WTC11 (cell line): ENCODE results near the gene ARAP1. TPM values are rescaled to one million over a fixed set of nuclear protein-coding genes. Genes with fewer than 3 reads are reported as not detected.
A peak's percentile ranks its signal among the peaks of the same experiment; 100 is the strongest.

Experiments used
- ATAC-seq: fragments of 200-7000 bp; cut with Tn5 transposase; 2 replicates; pipeline ENCODE4 v1.10.0; 2021; ENCODE audit warnings: mild to moderate bottlenecking, moderate library complexity
- CTCF ChIA-PET: fragments of 300-600 bp; sonication (Branson Sonifier 250); formaldehyde crosslinking; loops from one replicate; lab custom pipeline; 2021; ENCODE audit warnings: antibody characterized with exemption; lab: Charles Lee
- POLR2A ChIA-PET: fragments of 350-600 bp; sonication (Branson Sonifier 250); formaldehyde crosslinking; loops from one replicate; lab custom pipeline; 2021; ENCODE audit warnings: antibody characterized with exemption; lab: Charles Lee
- DNase-seq: peaks from one replicate; pipeline ENCODE4 v3.0.0; 2021; ENCODE audit warnings: low spot score
- H3K27ac Mint-ChIP-seq: 2 replicates; pipeline ENCODE4 v1.8.0; 2021; ENCODE audit warnings: mixed read lengths
- H3K27me3 Mint-ChIP-seq: 2 replicates; pipeline ENCODE4 v1.8.0; 2021; ENCODE audit warnings: low read depth, mild to moderate bottlenecking, moderate library complexity, mixed read lengths
- H3K36me3 Mint-ChIP-seq: 2 replicates; pipeline ENCODE4 v1.8.0; 2021; ENCODE audit warnings: mixed read lengths
- H3K4me1 Mint-ChIP-seq: 2 replicates; pipeline ENCODE4 v1.8.0; 2022; ENCODE audit warnings: mixed read lengths
- H3K4me3 Mint-ChIP-seq: 2 replicates; pipeline ENCODE4 v1.8.0; 2021; ENCODE audit warnings: mild to moderate bottlenecking, moderate library complexity, mixed read lengths
- H3K9me3 Mint-ChIP-seq: 2 replicates; pipeline ENCODE4 v1.8.0; 2021; ENCODE audit warnings: mixed read lengths
- ESRRA ChIP-seq: sonication (generic); formaldehyde crosslinking; IDR thresholded peaks from 2 replicates; pipeline ENCODE4 v1.8.1; 2022; ENCODE audit warnings: mild to moderate bottlenecking, missing genetic modification reagents, borderline replicate concordance
- HMGA2 ChIP-seq: fragments of 250-450 bp; sonication (Bioruptor Pico); IDR thresholded peaks from 2 replicates; pipeline ENCODE4 v1.4.0; 2021; ENCODE audit warnings: mild to moderate bottlenecking, moderate library complexity
- IRF2 ChIP-seq: sonication (generic); formaldehyde crosslinking; IDR thresholded peaks from 2 replicates; pipeline ENCODE4 v1.8.0; 2022; ENCODE audit warnings: low read depth, missing genetic modification reagents, borderline replicate concordance
- JUN ChIP-seq: sonication (generic); formaldehyde crosslinking; IDR thresholded peaks from 2 replicates; pipeline ENCODE4 v1.8.0; 2023; ENCODE audit warnings: mild to moderate bottlenecking, missing genetic modification reagents
- PRRX2 ChIP-seq: fragments of 250-450 bp; sonication (Bioruptor Pico); IDR thresholded peaks from 2 replicates; pipeline ENCODE4 v1.8.0; 2021; ENCODE audit warnings: mild to moderate bottlenecking
- RORB ChIP-seq: fragments of 250-450 bp; sonication (Bioruptor Pico); IDR thresholded peaks from 2 replicates; pipeline ENCODE4 v1.9.0; 2021; ENCODE audit warnings: mild to moderate bottlenecking
- SMAD4 ChIP-seq: sonication (generic); formaldehyde crosslinking; IDR thresholded peaks from 2 replicates; pipeline ENCODE4 v1.8.0; 2022; ENCODE audit warnings: mild to moderate bottlenecking, missing genetic modification reagents
- SP1 ChIP-seq: sonication (generic); formaldehyde crosslinking; conservative IDR thresholded peaks from 2 replicates; pipeline ENCODE4 v1.8.1; 2022; ENCODE audit warnings: missing genetic modification reagents
- TCF7 ChIP-seq: sonication (generic); formaldehyde crosslinking; IDR thresholded peaks from 2 replicates; pipeline ENCODE4 v1.8.0; 2022; ENCODE audit warnings: mild to moderate bottlenecking, low read depth, missing genetic modification reagents, moderate library complexity
- TEAD4 ChIP-seq: sonication (generic); formaldehyde crosslinking; IDR thresholded peaks from 2 replicates; pipeline ENCODE4 v1.8.0; 2022; ENCODE audit warnings: mild to moderate bottlenecking, missing genetic modification reagents
- ZNF219 ChIP-seq: sonication (generic); formaldehyde crosslinking; IDR thresholded peaks from 2 replicates; pipeline ENCODE4 v1.8.0; 2023; ENCODE audit warnings: missing genetic modification reagents, mild to moderate bottlenecking, borderline replicate concordance
- ZNF416 ChIP-seq: fragments of 250-450 bp; sonication (Bioruptor Pico); IDR thresholded peaks from 2 replicates; pipeline ENCODE4 v1.9.0; 2021; ENCODE audit warnings: mild to moderate bottlenecking, inconsistent platforms
- total RNA-seq: library from RNA; stranded (reverse); gene quantifications from 3 replicates; pipeline ENCODE4 v1.2.3, GENCODE V29; 2021
- TF ChIP-seq, protein P1 (sequence below): sonication (generic); formaldehyde crosslinking; IDR thresholded peaks from 2 replicates; pipeline ENCODE4 v1.8.1; 2022; ENCODE audit warnings: mild to moderate bottlenecking, missing genetic modification reagents, moderate library complexity, borderline replicate concordance
- TF ChIP-seq, protein P2 (sequence below): fragments of 250-450 bp; sonication (Bioruptor Pico); IDR thresholded peaks from 2 replicates; pipeline ENCODE4 v1.9.0; 2021; ENCODE audit warnings: mild to moderate bottlenecking, borderline replicate concordance
- TF ChIP-seq, protein P3 (sequence below): fragments of 250-450 bp; sonication (Bioruptor Pico); IDR thresholded peaks from 2 replicates; pipeline ENCODE4 v1.9.0; 2021; ENCODE audit warnings: mild to moderate bottlenecking
- TF ChIP-seq, protein P4 (sequence below): fragments of 250-450 bp; sonication (Bioruptor Pico); IDR thresholded peaks from 2 replicates; pipeline ENCODE4 v1.9.0; 2021; ENCODE audit warnings: mild to moderate bottlenecking
- TF ChIP-seq, protein P5 (sequence below): sonication (generic); formaldehyde crosslinking; IDR thresholded peaks from 2 replicates; pipeline ENCODE4 v1.8.1; 2022; ENCODE audit warnings: mild to moderate bottlenecking, moderate library complexity, missing genetic modification reagents
- TF ChIP-seq, protein P6 (sequence below): sonication (generic); formaldehyde crosslinking; IDR thresholded peaks from 2 replicates; pipeline ENCODE4 v1.8.1; 2023; ENCODE audit warnings: mild to moderate bottlenecking, missing genetic modification reagents
- TF ChIP-seq, protein P7 (sequence below): sonication (generic); formaldehyde crosslinking; IDR thresholded peaks from 2 replicates; pipeline ENCODE4 v1.8.0; 2022; ENCODE audit warnings: mild to moderate bottlenecking, missing genetic modification reagents

The ARAP1 gene
- total RNA-seq, 1 experiment from 2014 or later: 98.8 TPM

DNA sequence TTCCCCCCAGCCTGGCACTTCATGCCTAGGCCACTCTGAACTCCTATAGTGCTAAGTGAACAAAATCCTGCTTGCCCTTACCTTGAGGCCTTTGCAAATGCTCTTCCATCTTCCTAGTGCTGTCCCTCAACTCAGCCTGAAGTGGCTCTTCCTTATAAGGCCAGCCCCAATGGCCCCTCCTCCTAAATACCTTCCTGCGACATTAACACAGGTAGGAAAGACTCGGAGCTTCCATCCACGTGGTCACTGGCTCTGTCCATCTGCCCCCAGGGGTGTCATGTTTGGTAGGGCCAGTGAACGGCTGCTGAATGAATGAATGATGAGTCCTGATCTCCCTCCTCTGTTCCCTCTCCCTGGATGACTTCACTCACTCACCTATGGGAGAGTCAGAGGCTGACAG is 82.2 kb downstream of the ARAP1 start:
- TF ChIP-seq, protein P1, sequence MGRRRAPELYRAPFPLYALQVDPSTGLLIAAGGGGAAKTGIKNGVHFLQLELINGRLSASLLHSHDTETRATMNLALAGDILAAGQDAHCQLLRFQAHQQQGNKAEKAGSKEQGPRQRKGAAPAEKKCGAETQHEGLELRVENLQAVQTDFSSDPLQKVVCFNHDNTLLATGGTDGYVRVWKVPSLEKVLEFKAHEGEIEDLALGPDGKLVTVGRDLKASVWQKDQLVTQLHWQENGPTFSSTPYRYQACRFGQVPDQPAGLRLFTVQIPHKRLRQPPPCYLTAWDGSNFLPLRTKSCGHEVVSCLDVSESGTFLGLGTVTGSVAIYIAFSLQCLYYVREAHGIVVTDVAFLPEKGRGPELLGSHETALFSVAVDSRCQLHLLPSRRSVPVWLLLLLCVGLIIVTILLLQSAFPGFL (CRISPR knock-in tag): no peak
- TF ChIP-seq, protein P2, sequence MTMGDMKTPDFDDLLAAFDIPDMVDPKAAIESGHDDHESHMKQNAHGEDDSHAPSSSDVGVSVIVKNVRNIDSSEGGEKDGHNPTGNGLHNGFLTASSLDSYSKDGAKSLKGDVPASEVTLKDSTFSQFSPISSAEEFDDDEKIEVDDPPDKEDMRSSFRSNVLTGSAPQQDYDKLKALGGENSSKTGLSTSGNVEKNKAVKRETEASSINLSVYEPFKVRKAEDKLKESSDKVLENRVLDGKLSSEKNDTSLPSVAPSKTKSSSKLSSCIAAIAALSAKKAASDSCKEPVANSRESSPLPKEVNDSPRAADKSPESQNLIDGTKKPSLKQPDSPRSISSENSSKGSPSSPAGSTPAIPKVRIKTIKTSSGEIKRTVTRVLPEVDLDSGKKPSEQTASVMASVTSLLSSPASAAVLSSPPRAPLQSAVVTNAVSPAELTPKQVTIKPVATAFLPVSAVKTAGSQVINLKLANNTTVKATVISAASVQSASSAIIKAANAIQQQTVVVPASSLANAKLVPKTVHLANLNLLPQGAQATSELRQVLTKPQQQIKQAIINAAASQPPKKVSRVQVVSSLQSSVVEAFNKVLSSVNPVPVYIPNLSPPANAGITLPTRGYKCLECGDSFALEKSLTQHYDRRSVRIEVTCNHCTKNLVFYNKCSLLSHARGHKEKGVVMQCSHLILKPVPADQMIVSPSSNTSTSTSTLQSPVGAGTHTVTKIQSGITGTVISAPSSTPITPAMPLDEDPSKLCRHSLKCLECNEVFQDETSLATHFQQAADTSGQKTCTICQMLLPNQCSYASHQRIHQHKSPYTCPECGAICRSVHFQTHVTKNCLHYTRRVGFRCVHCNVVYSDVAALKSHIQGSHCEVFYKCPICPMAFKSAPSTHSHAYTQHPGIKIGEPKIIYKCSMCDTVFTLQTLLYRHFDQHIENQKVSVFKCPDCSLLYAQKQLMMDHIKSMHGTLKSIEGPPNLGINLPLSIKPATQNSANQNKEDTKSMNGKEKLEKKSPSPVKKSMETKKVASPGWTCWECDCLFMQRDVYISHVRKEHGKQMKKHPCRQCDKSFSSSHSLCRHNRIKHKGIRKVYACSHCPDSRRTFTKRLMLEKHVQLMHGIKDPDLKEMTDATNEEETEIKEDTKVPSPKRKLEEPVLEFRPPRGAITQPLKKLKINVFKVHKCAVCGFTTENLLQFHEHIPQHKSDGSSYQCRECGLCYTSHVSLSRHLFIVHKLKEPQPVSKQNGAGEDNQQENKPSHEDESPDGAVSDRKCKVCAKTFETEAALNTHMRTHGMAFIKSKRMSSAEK (CRISPR knock-in tag): no peak
- no peak for TF ChIP-seq SP1
- TF ChIP-seq, protein P3, sequence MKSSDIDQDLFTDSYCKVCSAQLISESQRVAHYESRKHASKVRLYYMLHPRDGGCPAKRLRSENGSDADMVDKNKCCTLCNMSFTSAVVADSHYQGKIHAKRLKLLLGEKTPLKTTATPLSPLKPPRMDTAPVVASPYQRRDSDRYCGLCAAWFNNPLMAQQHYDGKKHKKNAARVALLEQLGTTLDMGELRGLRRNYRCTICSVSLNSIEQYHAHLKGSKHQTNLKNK (CRISPR knock-in tag): no peak
- TF ChIP-seq, protein P4, sequence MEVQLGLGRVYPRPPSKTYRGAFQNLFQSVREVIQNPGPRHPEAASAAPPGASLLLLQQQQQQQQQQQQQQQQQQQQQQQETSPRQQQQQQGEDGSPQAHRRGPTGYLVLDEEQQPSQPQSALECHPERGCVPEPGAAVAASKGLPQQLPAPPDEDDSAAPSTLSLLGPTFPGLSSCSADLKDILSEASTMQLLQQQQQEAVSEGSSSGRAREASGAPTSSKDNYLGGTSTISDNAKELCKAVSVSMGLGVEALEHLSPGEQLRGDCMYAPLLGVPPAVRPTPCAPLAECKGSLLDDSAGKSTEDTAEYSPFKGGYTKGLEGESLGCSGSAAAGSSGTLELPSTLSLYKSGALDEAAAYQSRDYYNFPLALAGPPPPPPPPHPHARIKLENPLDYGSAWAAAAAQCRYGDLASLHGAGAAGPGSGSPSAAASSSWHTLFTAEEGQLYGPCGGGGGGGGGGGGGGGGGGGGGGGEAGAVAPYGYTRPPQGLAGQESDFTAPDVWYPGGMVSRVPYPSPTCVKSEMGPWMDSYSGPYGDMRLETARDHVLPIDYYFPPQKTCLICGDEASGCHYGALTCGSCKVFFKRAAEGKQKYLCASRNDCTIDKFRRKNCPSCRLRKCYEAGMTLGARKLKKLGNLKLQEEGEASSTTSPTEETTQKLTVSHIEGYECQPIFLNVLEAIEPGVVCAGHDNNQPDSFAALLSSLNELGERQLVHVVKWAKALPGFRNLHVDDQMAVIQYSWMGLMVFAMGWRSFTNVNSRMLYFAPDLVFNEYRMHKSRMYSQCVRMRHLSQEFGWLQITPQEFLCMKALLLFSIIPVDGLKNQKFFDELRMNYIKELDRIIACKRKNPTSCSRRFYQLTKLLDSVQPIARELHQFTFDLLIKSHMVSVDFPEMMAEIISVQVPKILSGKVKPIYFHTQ: no peak
- no peak for TF ChIP-seq RORB (CRISPR knock-in tag)
- peaks cover 8% of the 10 kb centered on the region for H3K36me3 Mint-ChIP-seq
- ATAC-seq (peak; percentile 14; the same call in 1 of the 2 replicates), DNase-seq (no peak)
- peaks cover 13% of the 10 kb centered on the region for H3K9me3 Mint-ChIP-seq
- ChIA-PET CTCF (interaction anchor here (0.6 to 5.5 kb wide), 6 partner anchors 14 to 84 kb away, joined by 3 to 52 read pairs (median 10); no protein-coding TSS in a partner anchor), POLR2A (no interaction called here)
- no peak overlapping the region for H3K4me3 Mint-ChIP-seq
- H3K27ac Mint-ChIP-seq: no peak overlapping the region
- H3K4me1 Mint-ChIP-seq: peaks cover 25% of the 10 kb centered on the region
- peaks cover 57% of the 10 kb centered on the region for H3K27me3 Mint-ChIP-seq

DNA sequence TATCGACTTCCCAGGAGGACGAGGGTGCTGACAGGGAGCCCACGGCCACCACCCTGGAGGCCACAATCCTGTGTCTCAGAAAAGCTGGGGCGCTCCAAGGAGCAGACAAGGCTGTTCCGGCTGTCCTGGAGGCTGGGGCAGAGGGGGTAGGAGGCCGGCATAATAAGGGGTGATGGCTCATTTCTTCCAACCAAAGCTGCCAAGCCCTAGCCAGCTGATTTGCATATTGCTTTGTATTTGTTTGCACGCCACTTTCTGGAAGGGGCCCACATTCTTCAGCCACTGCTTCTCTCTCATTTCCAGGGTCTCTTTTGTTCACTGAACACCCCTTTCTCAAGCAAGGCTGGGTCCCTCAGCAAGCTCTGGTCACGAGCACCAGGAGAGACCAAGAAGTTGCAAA is 82.7 kb downstream of the ARAP1 start:
- H3K27me3 Mint-ChIP-seq: peaks cover 52% of the 10 kb centered on the region

DNA sequence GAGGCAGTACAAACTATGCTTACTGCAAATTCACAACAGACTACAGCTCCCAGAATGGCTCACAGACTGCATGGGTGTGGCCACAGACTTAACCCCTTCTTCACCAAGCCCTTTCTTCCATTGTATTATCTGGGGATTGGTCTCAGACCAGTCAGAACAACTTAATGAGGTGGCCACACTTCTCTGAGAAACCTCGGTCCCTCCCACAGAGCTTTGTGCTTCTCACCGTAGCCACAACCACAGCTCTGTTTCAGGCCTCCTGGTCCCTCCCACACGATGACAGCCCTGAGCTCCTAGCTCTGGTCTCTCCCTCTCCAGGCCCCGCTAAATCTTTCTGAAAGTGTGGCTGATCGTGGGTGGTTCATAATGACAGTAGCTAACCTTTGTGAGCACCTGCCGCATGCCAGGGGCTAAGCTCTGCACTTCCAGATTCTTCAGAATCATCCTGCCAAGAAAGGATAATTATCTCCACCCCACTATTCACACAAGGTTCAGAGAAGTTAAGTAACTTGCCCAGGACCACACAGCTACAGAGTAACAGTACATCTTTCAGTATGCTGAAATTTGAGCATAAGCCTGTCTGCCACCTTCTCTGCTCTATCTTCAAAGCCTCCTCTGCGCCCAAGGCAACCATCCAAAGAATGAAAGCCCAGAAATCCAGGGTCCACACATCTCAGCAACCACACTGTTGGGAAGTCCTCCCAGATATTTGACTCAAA is 83.4 kb downstream of the ARAP1 start:
- Mint-ChIP-seq H3K9me3 (peaks cover 13% of the 10 kb centered on the region), H3K36me3 (peaks cover 8% of the 10 kb centered on the region), H3K4me1 (peaks cover 17% of the 10 kb centered on the region), H3K4me3 (no peak overlapping the region), H3K27me3 (peaks cover 45% of the 10 kb centered on the region), H3K27ac (no peak overlapping the region)
- ChIA-PET POLR2A (no interaction called here), CTCF (interaction anchor here (1.1 to 5.5 kb wide), 13 partner anchors 10 to 197 kb away, joined by 3 to 52 read pairs (median 6); no protein-coding TSS in a partner anchor)
- DNase-seq (no peak), ATAC-seq (no peak)
- TF ChIP-seq, protein P5, sequence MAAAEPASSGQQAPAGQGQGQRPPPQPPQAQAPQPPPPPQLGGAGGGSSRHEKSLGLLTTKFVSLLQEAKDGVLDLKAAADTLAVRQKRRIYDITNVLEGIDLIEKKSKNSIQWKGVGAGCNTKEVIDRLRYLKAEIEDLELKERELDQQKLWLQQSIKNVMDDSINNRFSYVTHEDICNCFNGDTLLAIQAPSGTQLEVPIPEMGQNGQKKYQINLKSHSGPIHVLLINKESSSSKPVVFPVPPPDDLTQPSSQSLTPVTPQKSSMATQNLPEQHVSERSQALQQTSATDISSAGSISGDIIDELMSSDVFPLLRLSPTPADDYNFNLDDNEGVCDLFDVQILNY: no peak
- TF ChIP-seq ZNF219 (CRISPR knock-in tag): no peak
- TF ChIP-seq TEAD4: no peak
- TF ChIP-seq SMAD4 (CRISPR knock-in tag): no peak
- TF ChIP-seq IRF2 (CRISPR knock-in tag): no peak
- no peak for TF ChIP-seq TCF7 (CRISPR knock-in tag)
- TF ChIP-seq, protein P6, sequence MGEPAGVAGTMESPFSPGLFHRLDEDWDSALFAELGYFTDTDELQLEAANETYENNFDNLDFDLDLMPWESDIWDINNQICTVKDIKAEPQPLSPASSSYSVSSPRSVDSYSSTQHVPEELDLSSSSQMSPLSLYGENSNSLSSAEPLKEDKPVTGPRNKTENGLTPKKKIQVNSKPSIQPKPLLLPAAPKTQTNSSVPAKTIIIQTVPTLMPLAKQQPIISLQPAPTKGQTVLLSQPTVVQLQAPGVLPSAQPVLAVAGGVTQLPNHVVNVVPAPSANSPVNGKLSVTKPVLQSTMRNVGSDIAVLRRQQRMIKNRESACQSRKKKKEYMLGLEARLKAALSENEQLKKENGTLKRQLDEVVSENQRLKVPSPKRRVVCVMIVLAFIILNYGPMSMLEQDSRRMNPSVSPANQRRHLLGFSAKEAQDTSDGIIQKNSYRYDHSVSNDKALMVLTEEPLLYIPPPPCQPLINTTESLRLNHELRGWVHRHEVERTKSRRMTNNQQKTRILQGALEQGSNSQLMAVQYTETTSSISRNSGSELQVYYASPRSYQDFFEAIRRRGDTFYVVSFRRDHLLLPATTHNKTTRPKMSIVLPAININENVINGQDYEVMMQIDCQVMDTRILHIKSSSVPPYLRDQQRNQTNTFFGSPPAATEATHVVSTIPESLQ: no peak
- TF ChIP-seq, protein P7, sequence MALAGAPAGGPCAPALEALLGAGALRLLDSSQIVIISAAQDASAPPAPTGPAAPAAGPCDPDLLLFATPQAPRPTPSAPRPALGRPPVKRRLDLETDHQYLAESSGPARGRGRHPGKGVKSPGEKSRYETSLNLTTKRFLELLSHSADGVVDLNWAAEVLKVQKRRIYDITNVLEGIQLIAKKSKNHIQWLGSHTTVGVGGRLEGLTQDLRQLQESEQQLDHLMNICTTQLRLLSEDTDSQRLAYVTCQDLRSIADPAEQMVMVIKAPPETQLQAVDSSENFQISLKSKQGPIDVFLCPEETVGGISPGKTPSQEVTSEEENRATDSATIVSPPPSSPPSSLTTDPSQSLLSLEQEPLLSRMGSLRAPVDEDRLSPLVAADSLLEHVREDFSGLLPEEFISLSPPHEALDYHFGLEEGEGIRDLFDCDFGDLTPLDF (CRISPR knock-in tag): no peak
- no peak for TF ChIP-seq JUN (CRISPR knock-in tag)
- TF ChIP-seq HMGA2 (CRISPR knock-in tag): no peak
- no peak for TF ChIP-seq ZNF416 (CRISPR knock-in tag)
- TF ChIP-seq ESRRA (CRISPR knock-in tag): no peak

More for the DNA sequence above, 82.7 kb downstream of the ARAP1 start:
- H3K36me3 Mint-ChIP-seq: peaks cover 8% of the 10 kb centered on the region
- H3K27ac Mint-ChIP-seq: no peak overlapping the region
- peaks cover 21% of the 10 kb centered on the region for H3K4me1 Mint-ChIP-seq
- ATAC-seq (no peak), DNase-seq (no peak)
- ChIA-PET POLR2A (no interaction called here), CTCF (interaction anchor here (1.1 to 5.5 kb wide), 7 partner anchors 14 to 83 kb away, joined by 3 to 52 read pairs (median 9); no protein-coding TSS in a partner anchor)
- H3K4me3 Mint-ChIP-seq: no peak overlapping the region
- peaks cover 13% of the 10 kb centered on the region for H3K9me3 Mint-ChIP-seq
- no peak for TF ChIP-seq PRRX2 (CRISPR knock-in tag)
